ENCODE results near the gene ATXN7L1.

DNA sequence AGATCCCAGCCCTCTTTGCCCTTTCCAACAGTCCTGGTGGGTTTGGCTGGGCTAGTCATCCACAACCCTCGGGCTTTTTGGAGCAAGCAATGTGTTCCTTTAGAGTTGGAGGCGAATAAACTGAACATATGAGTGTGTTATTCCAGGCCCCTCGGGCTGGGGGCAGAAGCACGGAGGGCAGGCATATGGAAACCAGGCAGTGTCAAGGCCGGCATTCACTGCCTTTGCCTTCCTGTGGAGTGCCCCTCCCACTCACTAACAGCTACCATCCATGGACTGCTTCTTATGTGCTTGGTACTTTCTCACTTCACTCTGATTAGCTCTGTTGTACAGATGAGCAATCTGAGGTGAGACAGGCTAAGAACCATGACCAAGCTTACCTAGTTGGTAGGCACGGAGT lies 241.2 kb downstream of the ATXN7L1 start:
- TF ChIP-seq, protein P1, sequence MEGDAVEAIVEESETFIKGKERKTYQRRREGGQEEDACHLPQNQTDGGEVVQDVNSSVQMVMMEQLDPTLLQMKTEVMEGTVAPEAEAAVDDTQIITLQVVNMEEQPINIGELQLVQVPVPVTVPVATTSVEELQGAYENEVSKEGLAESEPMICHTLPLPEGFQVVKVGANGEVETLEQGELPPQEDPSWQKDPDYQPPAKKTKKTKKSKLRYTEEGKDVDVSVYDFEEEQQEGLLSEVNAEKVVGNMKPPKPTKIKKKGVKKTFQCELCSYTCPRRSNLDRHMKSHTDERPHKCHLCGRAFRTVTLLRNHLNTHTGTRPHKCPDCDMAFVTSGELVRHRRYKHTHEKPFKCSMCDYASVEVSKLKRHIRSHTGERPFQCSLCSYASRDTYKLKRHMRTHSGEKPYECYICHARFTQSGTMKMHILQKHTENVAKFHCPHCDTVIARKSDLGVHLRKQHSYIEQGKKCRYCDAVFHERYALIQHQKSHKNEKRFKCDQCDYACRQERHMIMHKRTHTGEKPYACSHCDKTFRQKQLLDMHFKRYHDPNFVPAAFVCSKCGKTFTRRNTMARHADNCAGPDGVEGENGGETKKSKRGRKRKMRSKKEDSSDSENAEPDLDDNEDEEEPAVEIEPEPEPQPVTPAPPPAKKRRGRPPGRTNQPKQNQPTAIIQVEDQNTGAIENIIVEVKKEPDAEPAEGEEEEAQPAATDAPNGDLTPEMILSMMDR (IDR thresholded peaks at IDR 0.05), result no peak
- TF ChIP-seq EZH2 (IDR thresholded peaks at IDR 0.05; ENCODE audit: borderline replicate concordance, insufficient read depth, low read depth, low read length, poor library complexity, severe bottlenecking), result no peak
